D721Med (cell line): ENCODE data around the gene SNAPC4.

Experiments
- DNase-seq: peaks from one replicate; pipeline ENCODE4 v3.0.0; 2011; ENCODE audit warnings: low spot score; ENCODE audit not compliant: insufficient read length
- FAIRE-seq: peaks from 2 replicates; lab custom pipeline; 2011; peaks lifted over from hg19 to GRCh38; lab: Jason Lieb, UNC
- TF ChIP-seq, protein P1 (sequence below): IDR thresholded peaks from 2 replicates; pipeline ENCODE4 v1.5.1; 2012; ENCODE audit warnings: mild to moderate bottlenecking, control low read depth; ENCODE audit not compliant: insufficient read depth; ENCODE audit errors: missing control alignments

Gene SNAPC4

GRCh38 chr9:136368190-136368589 is 31.8 kb downstream of the SNAPC4 start:
- TF ChIP-seq, protein P1, sequence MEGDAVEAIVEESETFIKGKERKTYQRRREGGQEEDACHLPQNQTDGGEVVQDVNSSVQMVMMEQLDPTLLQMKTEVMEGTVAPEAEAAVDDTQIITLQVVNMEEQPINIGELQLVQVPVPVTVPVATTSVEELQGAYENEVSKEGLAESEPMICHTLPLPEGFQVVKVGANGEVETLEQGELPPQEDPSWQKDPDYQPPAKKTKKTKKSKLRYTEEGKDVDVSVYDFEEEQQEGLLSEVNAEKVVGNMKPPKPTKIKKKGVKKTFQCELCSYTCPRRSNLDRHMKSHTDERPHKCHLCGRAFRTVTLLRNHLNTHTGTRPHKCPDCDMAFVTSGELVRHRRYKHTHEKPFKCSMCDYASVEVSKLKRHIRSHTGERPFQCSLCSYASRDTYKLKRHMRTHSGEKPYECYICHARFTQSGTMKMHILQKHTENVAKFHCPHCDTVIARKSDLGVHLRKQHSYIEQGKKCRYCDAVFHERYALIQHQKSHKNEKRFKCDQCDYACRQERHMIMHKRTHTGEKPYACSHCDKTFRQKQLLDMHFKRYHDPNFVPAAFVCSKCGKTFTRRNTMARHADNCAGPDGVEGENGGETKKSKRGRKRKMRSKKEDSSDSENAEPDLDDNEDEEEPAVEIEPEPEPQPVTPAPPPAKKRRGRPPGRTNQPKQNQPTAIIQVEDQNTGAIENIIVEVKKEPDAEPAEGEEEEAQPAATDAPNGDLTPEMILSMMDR, result no peak
- FAIRE-seq (no peak), DNase-seq (no peak)

GRCh38 chr9:136367296-136368145 is 32.4 kb downstream of the SNAPC4 start:
- TF ChIP-seq, protein P1, result no peak
- FAIRE-seq, result no peak
- DNase-seq, result no peak

DNA sequence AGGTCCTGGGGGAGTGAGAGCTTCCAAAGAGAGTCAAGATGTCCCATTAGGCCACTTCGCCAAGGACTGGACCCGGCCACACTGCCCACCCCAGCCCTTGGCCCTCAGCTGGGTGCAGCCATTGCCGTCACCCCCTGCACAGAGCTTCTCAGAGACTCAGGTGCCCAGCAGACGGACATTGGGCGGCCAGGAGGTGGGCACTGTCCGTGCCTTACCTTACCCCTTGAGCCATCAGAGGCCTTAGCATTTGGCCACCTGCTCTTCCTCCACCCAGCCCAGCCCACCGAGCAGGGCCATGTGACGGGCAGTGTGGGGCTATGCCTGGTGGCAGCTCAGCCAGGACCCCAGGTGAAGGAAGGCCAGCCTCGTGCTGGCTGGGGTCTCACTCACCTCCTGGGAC is 33.1 kb downstream of the SNAPC4 start:
- DNase-seq, result no peak
- no peak for FAIRE-seq
- TF ChIP-seq, protein P1, result no peak

- TF ChIP-seq, protein P1, result no peak
- no peak for DNase-seq
- FAIRE-seq, result no peak
Observed at GRCh38 chr9:136365775-136366222, 34.2 kb downstream of the SNAPC4 start.

GRCh38 chr9:136364942-136365774 is 34.8 kb downstream of the SNAPC4 start:
- DNase-seq (no peak), FAIRE-seq (no peak)
- TF ChIP-seq, protein P1, result no peak

GRCh38 chr9:136363949-136364748 is 35.8 kb downstream of the SNAPC4 start:
- DNase-seq (no peak), FAIRE-seq (no peak)
- TF ChIP-seq, protein P1, result no peak
